BLaER1 (cell line): ENCODE data around the gene SYNGR1.
A peak's percentile ranks its signal among the peaks of the same experiment; 100 is the strongest.

Experiments used
- H3K27ac ChIP-seq: shearing (Covaris generic); formaldehyde crosslinking; 2 replicates; pipeline ENCODE4 v1.8.1; 2022
- H3K27me3 ChIP-seq: shearing (Covaris generic); formaldehyde crosslinking; 2 replicates; pipeline ENCODE4 v1.8.1; 2022
- H3K36me3 ChIP-seq: shearing (Covaris generic); formaldehyde crosslinking; 2 replicates; pipeline ENCODE4 v1.8.1; 2022
- H3K4me1 ChIP-seq: shearing (Covaris generic); formaldehyde crosslinking; 2 replicates; pipeline ENCODE4 v1.8.1; 2022
- H3K4me2 ChIP-seq: shearing (Covaris generic); formaldehyde crosslinking; 2 replicates; pipeline ENCODE4 v1.8.1; 2022
- H3K4me3 ChIP-seq: shearing (Covaris generic); formaldehyde crosslinking; 2 replicates; pipeline ENCODE4 v1.8.1; 2022
- H3K9ac ChIP-seq: shearing (Covaris generic); formaldehyde crosslinking; 2 replicates; pipeline ENCODE4 v1.8.1; 2022
- H3K9me3 ChIP-seq: shearing (Covaris generic); formaldehyde crosslinking; 2 replicates; pipeline ENCODE4 v1.8.1; 2022
- H4K20me1 ChIP-seq: shearing (Covaris generic); formaldehyde crosslinking; 2 replicates; pipeline ENCODE4 v1.8.1; 2022
- Cebpa-rat ChIP-seq: shearing (Covaris generic); IDR thresholded peaks from 2 replicates; pipeline ENCODE4 v1.8.1; 2022

Gene SYNGR1

GRCh38 chr22:39367035-39367434 is 17.2 kb downstream of the SYNGR1 start:
- Histone ChIP-seq H4K20me1 (peaks cover 21% of the 10 kb centered on the region; the same call in 1 of the 2 replicates), H3K27ac (peak overlapping the region; percentile 88), H3K4me1 (peaks cover 95% of the 10 kb centered on the region), H3K4me3 (peak overlapping the region; percentile 32), H3K9ac (peak overlapping the region; percentile 72), H3K9me3 (peaks cover 8% of the 10 kb centered on the region), H3K27me3 (no peaks in the 10 kb centered on the region), H3K36me3 (peaks cover 7% of the 10 kb centered on the region), H3K4me2 (peak overlapping the region; percentile 86)
- TF ChIP-seq Cebpa-rat, result no peak

- H3K4me1 ChIP-seq, result peaks cover 90% of the 10 kb centered on the region
- H3K9ac ChIP-seq, result peak overlapping the region; percentile 70
- peak overlapping the region; percentile 88 for H3K27ac ChIP-seq
- H3K36me3 ChIP-seq, result peaks cover 16% of the 10 kb centered on the region
- peak overlapping the region; percentile 86 for H3K4me2 ChIP-seq
- H3K9me3 ChIP-seq, result peaks cover 16% of the 10 kb centered on the region
- H3K4me3 ChIP-seq, result peak overlapping the region; percentile 32
- no peaks in the 10 kb centered on the region for H3K27me3 ChIP-seq
- no peak for TF ChIP-seq Cebpa-rat
- peaks cover 11% of the 10 kb centered on the region; the same call in 1 of the 2 replicates for H4K20me1 ChIP-seq
These were observed 18.7 kb downstream of the SYNGR1 start for GRCh38 chr22:39368461-39368911.

- H3K9me3 ChIP-seq, result peaks cover 16% of the 10 kb centered on the region
- peaks cover 90% of the 10 kb centered on the region for H3K4me1 ChIP-seq
- H3K27ac ChIP-seq, result peak overlapping the region; percentile 88
- peaks cover 23% of the 10 kb centered on the region for H3K36me3 ChIP-seq
- peak overlapping the region; percentile 43 for H3K4me3 ChIP-seq
- H3K9ac ChIP-seq, result peak overlapping the region; percentile 70
- H3K4me2 ChIP-seq, result peak overlapping the region; percentile 86
- peaks cover 4% of the 10 kb centered on the region; the same call in 1 of the 2 replicates for H4K20me1 ChIP-seq
- TF ChIP-seq Cebpa-rat, result no peak
- H3K27me3 ChIP-seq, result no peaks in the 10 kb centered on the region
These were observed 19.4 kb downstream of the SYNGR1 start for GRCh38 chr22:39369186-39369585.

GRCh38 chr22:39369586-39369985 is 19.8 kb downstream of the SYNGR1 start:
- Histone ChIP-seq H3K9ac (peak overlapping the region; percentile 70), H3K9me3 (peaks cover 16% of the 10 kb centered on the region), H3K4me2 (peak overlapping the region; percentile 86), H4K20me1 (peaks cover under 1% of the 10 kb centered on the region; the same call in 1 of the 2 replicates), H3K4me3 (peak overlapping the region; percentile 43), H3K27ac (peak overlapping the region; percentile 88), H3K27me3 (no peaks in the 10 kb centered on the region), H3K4me1 (peaks cover 90% of the 10 kb centered on the region), H3K36me3 (peaks cover 27% of the 10 kb centered on the region)
- no peak for TF ChIP-seq Cebpa-rat

GRCh38 chr22:39371732-39372131 is 21.9 kb downstream of the SYNGR1 start:
- TF ChIP-seq Cebpa-rat, result no peak
- Histone ChIP-seq H3K4me1 (peaks cover 71% of the 10 kb centered on the region), H3K27me3 (no peaks in the 10 kb centered on the region), H3K36me3 (peaks cover 48% of the 10 kb centered on the region), H4K20me1 (no peaks in the 10 kb centered on the region), H3K9me3 (peaks cover 16% of the 10 kb centered on the region), H3K27ac (no peak overlapping the region), H3K4me3 (no peak overlapping the region), H3K4me2 (no peak overlapping the region), H3K9ac (no peak overlapping the region)

- Histone ChIP-seq H3K4me3 (no peak overlapping the region), H3K4me1 (peaks cover 56% of the 10 kb centered on the region), H3K27ac (peak overlapping the region; percentile 78), H3K9me3 (peaks cover 16% of the 10 kb centered on the region), H3K36me3 (peaks cover 73% of the 10 kb centered on the region), H4K20me1 (no peaks in the 10 kb centered on the region), H3K9ac (0 out of 2 replicates have a peak overlapping the region, but pooled peaks have one; percentile 57), H3K27me3 (no peaks in the 10 kb centered on the region), H3K4me2 (peak overlapping the region; percentile 55)
- TF ChIP-seq Cebpa-rat, result no peak
These were observed 24.4 kb downstream of the SYNGR1 start for GRCh38 chr22:39374191-39374590.

GRCh38 chr22:39374801-39375200 is 25.0 kb downstream of the SYNGR1 start:
- no peak overlapping the region for H3K4me2 ChIP-seq
- peak overlapping the region; percentile 27; the same call in 1 of the 2 replicates for H3K9ac ChIP-seq
- peaks cover 77% of the 10 kb centered on the region for H3K36me3 ChIP-seq
- TF ChIP-seq Cebpa-rat, result no peak
- H3K4me1 ChIP-seq, result peaks cover 50% of the 10 kb centered on the region
- H4K20me1 ChIP-seq, result no peaks in the 10 kb centered on the region
- H3K9me3 ChIP-seq, result peaks cover 16% of the 10 kb centered on the region
- no peaks in the 10 kb centered on the region for H3K27me3 ChIP-seq
- H3K4me3 ChIP-seq, result no peak overlapping the region
- peak overlapping the region; percentile 78 for H3K27ac ChIP-seq

- Histone ChIP-seq H3K27ac (peak overlapping the region; percentile 78; the same call in 1 of the 2 replicates), H3K9ac (no peak overlapping the region), H3K27me3 (no peaks in the 10 kb centered on the region), H4K20me1 (no peaks in the 10 kb centered on the region), H3K4me1 (peaks cover 48% of the 10 kb centered on the region), H3K4me3 (no peak overlapping the region), H3K36me3 (peaks cover 83% of the 10 kb centered on the region), H3K9me3 (peaks cover 16% of the 10 kb centered on the region), H3K4me2 (no peak overlapping the region)
- TF ChIP-seq Cebpa-rat, result no peak
These were observed 25.9 kb downstream of the SYNGR1 start for GRCh38 chr22:39375646-39376045.

- TF ChIP-seq Cebpa-rat, result no peak
- peaks cover 73% of the 10 kb centered on the region for H3K36me3 ChIP-seq
- no peak overlapping the region for H3K27ac ChIP-seq
- H3K9me3 ChIP-seq, result no peaks in the 10 kb centered on the region
- H3K27me3 ChIP-seq, result no peaks in the 10 kb centered on the region
- H3K4me1 ChIP-seq, result peaks cover 61% of the 10 kb centered on the region
- no peaks in the 10 kb centered on the region for H4K20me1 ChIP-seq
- H3K9ac ChIP-seq, result no peak overlapping the region
- H3K4me2 ChIP-seq, result no peak overlapping the region
- no peak overlapping the region for H3K4me3 ChIP-seq
These were observed 30.3 kb downstream of the SYNGR1 start for GRCh38 chr22:39379756-39380730.
